Gastrocnemius medialis (tissue), 4 donors: Measurements from ENCODE around the gene KCNQ4.

Experiments
- CTCF ChIP-seq, 5 experiments: fragments of 450-650 bp in 3 of 5; fragments of 200-600 bp in 2 of 5; sonication (generic) in 2 of 5; IDR thresholded peaks in 4 of 5; conservative IDR thresholded peaks in 1 of 5; 1 replicate in 4 of 5; 2 replicates in 1 of 5; pipeline ENCODE4 v1.5.1; 2016 to 2019; ENCODE audit warnings: antibody characterized with exemption in 5 of 5, mild to moderate bottlenecking in 3 of 5, moderate library complexity in 3 of 5
- POLR2A ChIP-seq, 2 donors: fragments of 450-650 bp; IDR thresholded peaks; one replicate each; pipeline ENCODE4 v1.6.1; 2017; ENCODE audit warnings: antibody characterized with exemption in 2 of 2, mild to moderate bottlenecking in 2 of 2, moderate library complexity in 2 of 2

GRCh38 chr1:40758004-40758403 is 25.6 kb upstream of the KCNQ4 start:
- no peak for TF ChIP-seq CTCF (IDR thresholded peaks at IDR 0.05 in 4 of 5, conservative IDR thresholded peaks at IDR 0.05 in 1 of 5)
- no peak for TF ChIP-seq POLR2A (IDR thresholded peaks at IDR 0.05)
